DOHH2 (cell line): ENCODE data around the gene ZNF668.

Source experiments
- CTCF ChIP-seq: fragments of 200-600 bp; sonication (generic); IDR thresholded peaks from one replicate; pipeline ENCODE4 v1.5.1; 2014; ENCODE audit warnings: antibody characterized with exemption, mild to moderate bottlenecking, low read depth, low read length; ENCODE audit not compliant: poor library complexity, severe bottlenecking
- EZH2phosphoT487 ChIP-seq: fragments of 200-600 bp; sonication (generic); IDR thresholded peaks from 2 replicates; pipeline ENCODE4 v1.6.1; 2017; ENCODE audit warnings: borderline replicate concordance, mild to moderate bottlenecking, antibody characterized with exemption, low read length, moderate library complexity, mixed read lengths

GRCh38 chr16:31067342-31067741, 6.7 kb downstream of the ZNF668 start:
- TF ChIP-seq CTCF, result no peak
- TF ChIP-seq EZH2phosphoT487, result no peak
